Liver (tissue), 9 donors: Measurements from ENCODE around the gene PLOD3. TPM values are rescaled to one million over a fixed set of nuclear protein-coding genes. Genes with fewer than 3 reads are reported as not detected.
"Not testable (repeated sequence)": the region's sequence is repeated elsewhere in the genome, so short reads cannot be mapped to it uniquely, and the experiment has no call there.

ENCODE experiments used
- DNase-seq: peaks from one replicate; pipeline ENCODE4 v3.0.0-alpha.2; 2017; ENCODE audit warnings: low spot score
- H3K27ac ChIP-seq, 2 donors: one replicate each; pipeline ENCODE4 v1.7.0; 2013; ENCODE audit warnings: inconsistent platforms in 2 of 2, low read length in 2 of 2, control low read depth in 1 of 2, low read depth in 1 of 2, mild to moderate bottlenecking in 1 of 2
- H3K27me3 ChIP-seq, 4 donors: one replicate each; pipeline versions ENCODE4 v1.6.1 to v1.7.0; 2013; ENCODE audit warnings: low read length in 3 of 4, inconsistent platforms in 1 of 4, mild to moderate bottlenecking in 1 of 4, moderate library complexity in 1 of 4; ENCODE audit not compliant: control insufficient read depth in 4 of 4, insufficient read depth in 4 of 4
- H3K36me3 ChIP-seq, 4 donors: one replicate each; pipeline versions ENCODE4 v1.6.1 to v1.7.0; 2013; ENCODE audit warnings: low read length in 3 of 4, mild to moderate bottlenecking in 3 of 4, low read depth in 1 of 4, moderate library complexity in 1 of 4; ENCODE audit not compliant: control insufficient read depth in 4 of 4, insufficient read depth in 3 of 4
- H3K4me1 ChIP-seq, 4 donors: one replicate each; pipeline versions ENCODE4 v1.6.1 to v1.7.0; 2013; ENCODE audit warnings: low read length in 3 of 4, mild to moderate bottlenecking in 3 of 4, moderate library complexity in 1 of 4; ENCODE audit not compliant: control insufficient read depth in 4 of 4, insufficient read depth in 4 of 4
- H3K4me3 ChIP-seq, 3 donors: one replicate each; pipeline versions ENCODE4 v1.6.1 to v1.7.0; 2013; ENCODE audit warnings: low read length in 3 of 3, control low read depth in 1 of 3, low read depth in 1 of 3, mild to moderate bottlenecking in 1 of 3
- H3K9ac ChIP-seq, 2 donors: one replicate each; pipeline ENCODE4 v1.7.0; 2013; ENCODE audit warnings: low read length in 2 of 2, mild to moderate bottlenecking in 2 of 2, moderate library complexity in 2 of 2, control low read depth in 1 of 2, low read depth in 1 of 2
- H3K9me3 ChIP-seq, 4 donors: one replicate each; pipeline versions ENCODE4 v1.6.1 to v1.7.0; 2013; ENCODE audit warnings: low read length in 3 of 4; ENCODE audit not compliant: control insufficient read depth in 4 of 4
- EGR1 ChIP-seq, 2 donors: IDR thresholded peaks; 2 replicates each; pipeline ENCODE4 v1.6.1; 2016 to 2018; ENCODE audit warnings: antibody characterized with exemption in 2 of 2, low read depth in 2 of 2
- FOXA1 ChIP-seq: IDR thresholded peaks from 2 replicates; pipeline ENCODE4 v1.6.1; 2016; ENCODE audit warnings: antibody characterized with exemption
- FOXA2 ChIP-seq: IDR thresholded peaks from 2 replicates; pipeline ENCODE4 v1.6.1; 2016; ENCODE audit warnings: antibody characterized with exemption
- GABPA ChIP-seq, 2 donors: IDR thresholded peaks in 1 of 2; conservative IDR thresholded peaks in 1 of 2; 2 replicates each; pipeline ENCODE4 v1.6.1; 2016; ENCODE audit warnings: antibody characterized with exemption in 2 of 2, mild to moderate bottlenecking in 1 of 2, moderate library complexity in 1 of 2
- HNF4A ChIP-seq, 2 donors: conservative IDR thresholded peaks; 2 replicates each; pipeline ENCODE4 v1.6.1; 2016; ENCODE audit warnings: antibody characterized with exemption in 2 of 2, mild to moderate bottlenecking in 2 of 2
- HNF4G ChIP-seq: IDR thresholded peaks from 2 replicates; pipeline ENCODE4 v1.6.1; 2016; ENCODE audit warnings: antibody characterized with exemption
- JUND ChIP-seq, 2 donors: IDR thresholded peaks; 2 replicates each; pipeline ENCODE4 v1.6.1; 2016; ENCODE audit warnings: antibody characterized with exemption in 2 of 2
- NR2F2 ChIP-seq: IDR thresholded peaks from 2 replicates; pipeline ENCODE4 v1.6.1; 2016; ENCODE audit warnings: antibody characterized with exemption
- RAD21 ChIP-seq, 2 donors: IDR thresholded peaks; 2 replicates each; pipeline ENCODE4 v1.6.1; 2016; ENCODE audit warnings: antibody characterized with exemption in 2 of 2, mild to moderate bottlenecking in 2 of 2
- RXRA ChIP-seq, 2 donors: IDR thresholded peaks; 2 replicates each; pipeline ENCODE4 v1.6.1; 2017 to 2018; ENCODE audit warnings: antibody characterized with exemption in 2 of 2, mild to moderate bottlenecking in 1 of 2
- SP1 ChIP-seq: IDR thresholded peaks from 2 replicates; pipeline ENCODE4 v1.6.1; 2018; ENCODE audit warnings: antibody characterized with exemption, mild to moderate bottlenecking
- TAF1 ChIP-seq: conservative IDR thresholded peaks from 2 replicates; pipeline ENCODE4 v1.6.1; 2016; ENCODE audit warnings: antibody characterized with exemption, mild to moderate bottlenecking
- YY1 ChIP-seq: IDR thresholded peaks from 2 replicates; pipeline ENCODE4 v1.6.1; 2016; ENCODE audit warnings: antibody characterized with exemption, mild to moderate bottlenecking
- WGBS: extraction: QIAGEN DNeasy Blood & Tissue Kit; methylation state at CpG from one replicate; pipeline ENCODE4 v1.1.7; 2013; 5-methylcytosine and 5-hydroxymethylcytosine counted together
- polyA plus RNA-seq, 2 donors: library from polyadenylated mRNA; stranded (reverse) in 1 of 2; unstranded in 1 of 2; fragments of 200-250 nt in 1 of 2; fragments of >200 nt in 1 of 2; fragmentation: Nextera tagmentation in 1 of 2; extraction: Ambion mirVana in 1 of 2; gene quantifications; one replicate each; pipeline versions ENCODE4 v1.2.1 to v1.2.3, GENCODE V29; 2013 to 2015
- total RNA-seq, 2 donors: library from RNA; depleted of rRNA; stranded (reverse); fragments of >200 nt; gene quantifications; one replicate each; pipeline ENCODE4 v1.2.3, GENCODE V29; 2014
- TF ChIP-seq, protein P1 (sequence below): IDR thresholded peaks from 2 replicates; pipeline ENCODE4 v1.6.1; 2016; ENCODE audit warnings: antibody characterized with exemption
- TF ChIP-seq, protein P2 (sequence below): IDR thresholded peaks from 2 replicates; pipeline ENCODE4 v1.6.1; 2016; ENCODE audit warnings: antibody characterized with exemption
- TF ChIP-seq, protein P3 (sequence below): fragments of 150-350 bp; IDR thresholded peaks from 2 replicates; pipeline ENCODE4 v1.5.1; 2017; ENCODE audit warnings: improper control_type of control experiment, low read depth, low read length; ENCODE audit not compliant: missing input control
- TF ChIP-seq, protein P4 (sequence below): IDR thresholded peaks from 2 replicates; pipeline ENCODE4 v1.6.1; 2016; ENCODE audit warnings: antibody characterized with exemption
- TF ChIP-seq, protein P5 (sequence below): IDR thresholded peaks from 2 replicates; pipeline ENCODE4 v1.6.1; 2016; ENCODE audit warnings: antibody characterized with exemption, mild to moderate bottlenecking
- donor health status: healthy.
- donor health status: healthy.
- donor health status: healthy.
- donor health status: healthy.
- donor health status: healthy.

The PLOD3 gene
- total and polyA plus RNA-seq, 4 donors = 19.4 to 42.9 (median 27.7) TPM

DNA sequence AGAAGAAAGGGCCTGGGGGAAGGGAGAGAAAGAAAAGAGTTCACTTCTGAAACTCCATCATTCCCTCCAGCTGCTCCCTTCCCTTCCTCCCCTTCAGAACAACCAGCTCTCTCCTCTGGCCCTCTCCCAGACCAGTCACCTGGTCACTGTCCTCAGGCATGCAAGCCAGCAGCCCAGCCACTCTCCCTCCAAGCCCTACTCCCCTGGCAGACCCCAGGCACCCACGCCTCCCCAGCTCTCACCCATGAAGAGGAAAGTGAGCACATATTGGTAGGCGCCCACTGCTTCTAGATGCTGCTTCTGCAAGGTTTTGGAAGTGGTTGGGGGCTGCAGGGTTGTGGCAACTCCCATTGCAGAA, 16.9 kb downstream of the PLOD3 start:
- Histone ChIP-seq H3K27me3 (no peaks in the 10 kb centered on the region), H3K9me3 (no peaks in the 10 kb centered on the region), H3K36me3 (peaks cover 0 to 1% (median 0%) of the 10 kb centered on the region in 4 donors), H3K27ac (peak overlapping the region; percentile 3 to 40), H3K4me1 (peaks cover 2 to 27% (median 15%) of the 10 kb centered on the region in 4 donors), H3K4me3 (peak overlapping the region in 2 of 3 donors; percentile 6 to 32), H3K9ac (no peak overlapping the region)
- no peak for DNase-seq
- TF ChIP-seq GABPA (IDR thresholded peaks at IDR 0.05 in 1 of 2, conservative IDR thresholded peaks at IDR 0.05 in 1 of 2) (no peak), TAF1 (no peak), RXRA (IDR thresholded peaks at IDR 0.05) (no peak), EGR1 (IDR thresholded peaks at IDR 0.05; ENCODE audit: low read depth in 2 of 2) (no peak), FOXA1 (no peak), HNF4G (no peak), JUND (IDR thresholded peaks at IDR 0.05) (no peak), NR2F2 (no peak), YY1 (no peak), RAD21 (IDR thresholded peaks at IDR 0.05) (no peak), SP1 (no peak), FOXA2 (no peak), HNF4A (conservative IDR thresholded peaks at IDR 0.05) (no peak)
- TF ChIP-seq, protein P1, sequence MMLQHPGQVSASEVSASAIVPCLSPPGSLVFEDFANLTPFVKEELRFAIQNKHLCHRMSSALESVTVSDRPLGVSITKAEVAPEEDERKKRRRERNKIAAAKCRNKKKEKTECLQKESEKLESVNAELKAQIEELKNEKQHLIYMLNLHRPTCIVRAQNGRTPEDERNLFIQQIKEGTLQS = no peak
- TF ChIP-seq, protein P2, sequence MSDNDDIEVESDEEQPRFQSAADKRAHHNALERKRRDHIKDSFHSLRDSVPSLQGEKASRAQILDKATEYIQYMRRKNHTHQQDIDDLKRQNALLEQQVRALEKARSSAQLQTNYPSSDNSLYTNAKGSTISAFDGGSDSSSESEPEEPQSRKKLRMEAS = no peak
- TF ChIP-seq, protein P3, sequence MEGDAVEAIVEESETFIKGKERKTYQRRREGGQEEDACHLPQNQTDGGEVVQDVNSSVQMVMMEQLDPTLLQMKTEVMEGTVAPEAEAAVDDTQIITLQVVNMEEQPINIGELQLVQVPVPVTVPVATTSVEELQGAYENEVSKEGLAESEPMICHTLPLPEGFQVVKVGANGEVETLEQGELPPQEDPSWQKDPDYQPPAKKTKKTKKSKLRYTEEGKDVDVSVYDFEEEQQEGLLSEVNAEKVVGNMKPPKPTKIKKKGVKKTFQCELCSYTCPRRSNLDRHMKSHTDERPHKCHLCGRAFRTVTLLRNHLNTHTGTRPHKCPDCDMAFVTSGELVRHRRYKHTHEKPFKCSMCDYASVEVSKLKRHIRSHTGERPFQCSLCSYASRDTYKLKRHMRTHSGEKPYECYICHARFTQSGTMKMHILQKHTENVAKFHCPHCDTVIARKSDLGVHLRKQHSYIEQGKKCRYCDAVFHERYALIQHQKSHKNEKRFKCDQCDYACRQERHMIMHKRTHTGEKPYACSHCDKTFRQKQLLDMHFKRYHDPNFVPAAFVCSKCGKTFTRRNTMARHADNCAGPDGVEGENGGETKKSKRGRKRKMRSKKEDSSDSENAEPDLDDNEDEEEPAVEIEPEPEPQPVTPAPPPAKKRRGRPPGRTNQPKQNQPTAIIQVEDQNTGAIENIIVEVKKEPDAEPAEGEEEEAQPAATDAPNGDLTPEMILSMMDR = no peak
- TF ChIP-seq, protein P4, sequence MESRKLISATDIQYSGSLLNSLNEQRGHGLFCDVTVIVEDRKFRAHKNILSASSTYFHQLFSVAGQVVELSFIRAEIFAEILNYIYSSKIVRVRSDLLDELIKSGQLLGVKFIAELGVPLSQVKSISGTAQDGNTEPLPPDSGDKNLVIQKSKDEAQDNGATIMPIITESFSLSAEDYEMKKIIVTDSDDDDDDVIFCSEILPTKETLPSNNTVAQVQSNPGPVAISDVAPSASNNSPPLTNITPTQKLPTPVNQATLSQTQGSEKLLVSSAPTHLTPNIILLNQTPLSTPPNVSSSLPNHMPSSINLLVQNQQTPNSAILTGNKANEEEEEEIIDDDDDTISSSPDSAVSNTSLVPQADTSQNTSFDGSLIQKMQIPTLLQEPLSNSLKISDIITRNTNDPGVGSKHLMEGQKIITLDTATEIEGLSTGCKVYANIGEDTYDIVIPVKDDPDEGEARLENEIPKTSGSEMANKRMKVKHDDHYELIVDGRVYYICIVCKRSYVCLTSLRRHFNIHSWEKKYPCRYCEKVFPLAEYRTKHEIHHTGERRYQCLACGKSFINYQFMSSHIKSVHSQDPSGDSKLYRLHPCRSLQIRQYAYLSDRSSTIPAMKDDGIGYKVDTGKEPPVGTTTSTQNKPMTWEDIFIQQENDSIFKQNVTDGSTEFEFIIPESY = no peak
- TF ChIP-seq, protein P5, sequence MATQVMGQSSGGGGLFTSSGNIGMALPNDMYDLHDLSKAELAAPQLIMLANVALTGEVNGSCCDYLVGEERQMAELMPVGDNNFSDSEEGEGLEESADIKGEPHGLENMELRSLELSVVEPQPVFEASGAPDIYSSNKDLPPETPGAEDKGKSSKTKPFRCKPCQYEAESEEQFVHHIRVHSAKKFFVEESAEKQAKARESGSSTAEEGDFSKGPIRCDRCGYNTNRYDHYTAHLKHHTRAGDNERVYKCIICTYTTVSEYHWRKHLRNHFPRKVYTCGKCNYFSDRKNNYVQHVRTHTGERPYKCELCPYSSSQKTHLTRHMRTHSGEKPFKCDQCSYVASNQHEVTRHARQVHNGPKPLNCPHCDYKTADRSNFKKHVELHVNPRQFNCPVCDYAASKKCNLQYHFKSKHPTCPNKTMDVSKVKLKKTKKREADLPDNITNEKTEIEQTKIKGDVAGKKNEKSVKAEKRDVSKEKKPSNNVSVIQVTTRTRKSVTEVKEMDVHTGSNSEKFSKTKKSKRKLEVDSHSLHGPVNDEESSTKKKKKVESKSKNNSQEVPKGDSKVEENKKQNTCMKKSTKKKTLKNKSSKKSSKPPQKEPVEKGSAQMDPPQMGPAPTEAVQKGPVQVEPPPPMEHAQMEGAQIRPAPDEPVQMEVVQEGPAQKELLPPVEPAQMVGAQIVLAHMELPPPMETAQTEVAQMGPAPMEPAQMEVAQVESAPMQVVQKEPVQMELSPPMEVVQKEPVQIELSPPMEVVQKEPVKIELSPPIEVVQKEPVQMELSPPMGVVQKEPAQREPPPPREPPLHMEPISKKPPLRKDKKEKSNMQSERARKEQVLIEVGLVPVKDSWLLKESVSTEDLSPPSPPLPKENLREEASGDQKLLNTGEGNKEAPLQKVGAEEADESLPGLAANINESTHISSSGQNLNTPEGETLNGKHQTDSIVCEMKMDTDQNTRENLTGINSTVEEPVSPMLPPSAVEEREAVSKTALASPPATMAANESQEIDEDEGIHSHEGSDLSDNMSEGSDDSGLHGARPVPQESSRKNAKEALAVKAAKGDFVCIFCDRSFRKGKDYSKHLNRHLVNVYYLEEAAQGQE = no peak
- 62% methylated on average over 2 of the region's 2 CpGs for WGBS

DNA sequence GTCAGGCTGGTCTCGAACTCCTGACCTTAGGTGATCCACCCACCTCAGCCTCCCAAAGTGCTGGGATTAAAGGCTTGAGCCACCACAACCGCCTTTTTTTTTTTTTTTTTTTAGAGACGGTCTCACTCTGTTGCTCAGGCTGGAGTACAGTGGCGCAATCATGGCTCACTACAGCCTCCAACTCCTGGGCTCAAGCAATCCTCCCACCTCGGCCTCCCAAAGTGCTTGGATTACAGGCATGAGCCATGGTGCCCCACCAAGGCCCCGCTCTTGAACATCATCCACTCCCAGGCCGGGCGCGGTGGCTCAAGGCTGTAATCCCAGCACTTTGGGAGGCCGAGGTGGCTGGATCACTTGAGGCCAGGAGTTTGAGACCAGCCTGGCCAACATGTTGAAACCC, 17.9 kb downstream of the PLOD3 start:
- peaks cover 2 to 27% (median 15%) of the 10 kb centered on the region in 4 donors for H3K4me1 ChIP-seq
- H3K27me3 ChIP-seq, H3K9me3 ChIP-seq, DNase-seq, H3K27ac ChIP-seq, H3K4me3 ChIP-seq, H3K9ac ChIP-seq, H3K36me3 ChIP-seq: not testable (repeated sequence)
- WGBS = 94% methylated on average over 10 of the region's 10 CpGs
